HG02938 (cell line): ENCODE measurements around the gene DNAH7.
"Not testable (repeated sequence)": the region's sequence is repeated elsewhere in the genome, so short reads cannot be mapped to it uniquely, and the experiment has no call there.

Source experiments
- ATAC-seq: cut with Tn5 transposase; IDR thresholded peaks from one replicate; pipeline ENCODE4 v1.9.1; 2021; ENCODE audit warnings: mild to moderate bottlenecking, moderate library complexity; ENCODE audit not compliant: unreplicated experiment

The DNAH7 gene

DNA sequence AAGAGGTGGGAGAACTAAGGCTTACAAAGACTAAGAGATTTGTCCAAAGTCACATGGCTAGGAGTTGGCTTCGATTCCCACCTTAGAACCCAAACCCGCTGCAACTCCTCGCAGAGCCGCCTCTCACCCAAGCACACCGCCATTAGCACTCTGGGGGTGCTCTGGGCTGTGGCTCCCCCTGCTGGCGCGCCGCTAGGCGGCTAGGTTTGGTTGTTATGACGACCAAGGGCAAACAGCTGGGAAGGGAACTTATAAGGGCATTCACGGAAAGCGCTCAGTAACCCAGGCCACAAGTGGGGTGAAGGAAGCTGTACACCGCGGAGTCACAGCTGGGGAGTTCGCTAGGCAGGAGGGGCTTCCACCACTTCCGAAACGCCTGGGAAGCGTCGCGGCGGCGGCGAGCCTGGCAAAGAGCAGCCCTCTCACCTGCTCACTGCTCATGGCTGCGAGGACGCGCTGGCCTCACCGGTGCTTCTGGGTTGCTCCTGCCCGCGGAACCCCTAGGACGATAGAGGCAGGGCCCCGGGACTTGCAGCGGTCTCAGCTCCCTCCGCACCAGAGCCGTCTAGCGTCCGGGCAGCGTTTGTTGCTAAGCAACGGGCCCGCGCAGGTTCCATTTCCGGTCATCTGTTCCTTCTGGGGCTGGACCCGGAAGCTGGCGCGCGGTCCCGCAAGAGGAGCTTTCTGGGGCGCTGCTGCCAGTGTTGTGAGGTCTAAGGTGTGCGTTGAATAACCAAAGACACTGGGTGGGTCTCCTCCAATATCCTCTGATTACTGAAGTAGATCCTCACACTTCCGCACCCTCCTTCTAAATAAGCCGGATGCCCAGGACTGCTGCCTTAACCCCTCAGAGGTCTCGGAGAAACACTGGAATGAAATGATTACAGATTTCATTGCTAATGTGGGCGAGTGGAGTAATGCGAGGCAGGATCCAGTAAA lies at the start of gene DNAH7:
DNAH7 (minus strand) TSS at position 567 of the 939 bp plus-strand sequence; CDS start at position 441, 126 bp downstream.
- ATAC-seq: peak; percentile 97

DNA sequence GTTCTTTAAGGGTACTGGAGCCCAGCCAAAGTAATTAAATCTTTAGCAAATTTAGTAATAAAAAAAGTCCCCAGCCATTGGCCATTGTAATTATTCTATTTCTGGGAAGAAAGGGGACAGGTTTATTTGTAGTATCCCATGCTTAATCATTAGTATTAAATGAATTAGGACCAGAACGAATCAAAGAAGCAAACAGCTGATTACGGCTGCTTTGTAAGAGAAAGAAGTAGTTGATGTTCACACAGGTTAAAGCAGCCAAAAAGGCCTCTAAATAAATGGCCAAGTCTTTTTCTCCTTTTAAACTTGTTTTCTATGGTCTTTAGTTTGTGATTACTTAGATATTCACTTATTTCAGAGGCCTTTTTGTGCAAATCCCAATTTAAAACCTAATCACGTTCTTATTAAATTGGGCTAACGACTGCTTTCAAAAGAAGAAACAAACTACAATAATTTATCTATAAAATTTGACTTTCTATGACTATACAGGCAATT lies 48.6 kb upstream of the DNAH7 start:
- ATAC-seq: no peak

DNA sequence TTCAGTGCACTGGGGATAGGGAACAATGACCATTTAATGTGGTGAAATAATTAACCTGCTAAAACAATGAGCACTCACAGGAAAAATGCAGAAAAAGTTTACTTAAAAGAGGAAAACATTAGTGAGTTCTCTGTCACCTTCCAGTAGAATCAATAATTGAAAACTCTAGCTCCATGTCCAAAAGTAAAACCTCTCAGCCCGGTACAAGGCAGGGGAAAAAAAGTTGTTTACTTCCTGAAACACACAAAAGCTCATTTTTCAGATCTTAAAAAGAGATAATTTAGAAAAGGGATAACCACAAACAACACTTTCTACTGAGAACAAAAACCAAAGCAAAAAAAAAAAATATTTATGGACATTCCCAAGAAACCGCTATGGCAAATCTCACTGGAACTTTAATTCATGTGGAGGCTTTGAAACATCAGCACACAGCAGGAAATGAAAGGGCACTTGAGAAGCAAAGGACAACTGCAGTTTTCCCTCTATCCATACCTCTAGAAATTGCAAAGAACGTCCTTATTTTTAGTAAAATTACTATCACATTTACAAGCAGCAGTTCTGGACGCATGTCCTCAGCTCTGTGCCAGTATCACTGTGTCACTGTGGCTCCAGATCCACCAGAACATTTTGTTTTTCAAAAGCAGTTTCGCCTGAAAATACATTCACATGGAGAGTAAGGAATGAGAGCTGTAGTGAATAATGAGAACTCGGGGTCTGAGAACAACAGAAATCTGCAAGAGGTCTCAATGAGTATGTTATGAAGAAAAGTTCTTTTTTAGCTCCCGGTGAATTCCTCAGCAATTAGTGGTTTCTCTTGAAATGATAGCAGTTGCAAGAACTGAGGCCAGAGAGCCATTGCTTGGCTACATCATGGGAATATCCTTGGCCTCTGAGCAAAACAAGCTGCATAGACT lies 44.7 kb upstream of the DNAH7 start:
- ATAC-seq: no peak

DNA sequence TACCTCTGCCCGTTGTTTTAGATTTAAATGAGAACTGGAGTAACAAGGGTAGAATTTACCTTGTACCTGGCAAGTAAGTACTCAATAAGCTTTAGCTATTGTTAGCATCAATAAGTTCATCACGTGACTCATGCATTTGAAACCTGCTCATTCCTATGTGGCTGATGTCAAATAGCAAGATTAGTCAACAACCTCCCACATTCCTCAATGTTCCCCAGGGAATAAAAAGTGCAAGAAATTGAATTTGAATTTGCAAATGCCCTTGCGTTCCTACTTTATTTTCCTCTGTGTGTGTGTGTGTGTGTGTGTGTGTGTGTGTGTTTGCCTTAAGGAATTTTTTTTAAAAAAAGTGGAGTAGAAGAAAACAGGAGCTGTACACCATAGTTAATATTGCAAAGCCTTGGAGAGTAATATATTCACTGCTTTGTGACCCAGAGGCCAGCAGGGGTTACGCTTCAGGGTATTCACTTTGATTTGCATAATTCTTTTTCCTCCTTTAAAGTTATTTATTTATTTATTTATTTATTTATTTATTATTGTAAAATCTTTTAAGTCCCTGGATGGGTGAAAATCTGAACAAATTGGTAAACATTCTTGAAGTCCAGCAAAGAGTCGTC lies 43.9 kb upstream of the DNAH7 start:
- ATAC-seq: no peak

DNA sequence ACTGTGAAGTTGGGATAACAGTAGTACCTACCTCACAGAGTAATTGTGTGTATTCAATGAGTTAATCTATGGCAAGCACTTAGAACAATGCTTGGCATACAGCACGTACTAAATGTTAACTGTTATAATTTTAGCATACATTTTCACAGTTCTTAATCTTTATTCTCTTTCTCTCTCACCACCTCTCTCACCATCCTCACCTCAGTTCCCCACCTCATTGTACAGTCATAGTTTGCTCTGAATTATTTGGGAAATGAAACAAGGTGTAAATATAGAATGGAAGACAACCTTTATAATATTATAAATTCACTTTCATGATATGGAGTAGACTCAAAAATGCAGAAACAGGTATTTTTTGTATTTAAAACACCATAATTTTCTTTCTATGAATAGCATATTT lies 40.0 kb upstream of the DNAH7 start:
- ATAC-seq: no peak

DNA sequence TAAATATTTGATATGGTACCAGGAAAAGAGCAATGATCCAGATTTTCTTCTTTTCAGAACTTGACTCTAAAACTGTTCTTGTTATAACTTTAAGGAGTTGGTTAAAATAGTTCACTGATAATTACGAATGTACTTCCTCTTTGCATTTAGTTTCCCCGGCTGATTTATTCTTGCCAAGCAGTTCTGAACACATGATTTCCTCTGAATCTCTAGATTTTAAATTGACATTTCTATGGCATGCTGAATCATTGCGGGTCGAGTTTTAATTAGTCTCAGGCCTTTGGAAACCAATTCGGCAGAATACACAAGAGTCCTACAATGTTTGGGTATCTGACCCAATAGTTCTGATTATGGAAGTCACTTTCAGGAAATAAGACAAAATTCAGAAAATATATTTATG lies 37.3 kb upstream of the DNAH7 start:
- no peak for ATAC-seq

DNA sequence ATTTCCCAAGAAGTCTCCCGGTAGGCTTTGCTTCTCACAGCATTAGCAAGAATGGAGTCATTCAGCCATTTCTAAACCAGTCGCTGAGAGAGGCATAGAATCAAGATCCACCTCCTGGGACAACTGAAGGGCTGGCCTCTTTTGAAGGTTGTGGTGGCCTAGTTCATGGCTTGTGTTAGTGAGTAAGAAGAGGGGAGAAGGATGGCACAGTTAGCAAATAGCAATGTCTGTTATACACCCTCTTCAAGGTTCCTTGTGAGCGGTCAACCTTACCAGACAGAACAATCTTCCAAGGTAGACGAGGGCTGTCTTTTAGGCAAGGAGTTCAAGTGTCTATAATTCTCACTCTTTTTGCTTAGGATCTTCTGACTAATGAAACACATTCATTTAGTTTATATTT lies 35.4 kb upstream of the DNAH7 start:
- no peak for ATAC-seq

DNA sequence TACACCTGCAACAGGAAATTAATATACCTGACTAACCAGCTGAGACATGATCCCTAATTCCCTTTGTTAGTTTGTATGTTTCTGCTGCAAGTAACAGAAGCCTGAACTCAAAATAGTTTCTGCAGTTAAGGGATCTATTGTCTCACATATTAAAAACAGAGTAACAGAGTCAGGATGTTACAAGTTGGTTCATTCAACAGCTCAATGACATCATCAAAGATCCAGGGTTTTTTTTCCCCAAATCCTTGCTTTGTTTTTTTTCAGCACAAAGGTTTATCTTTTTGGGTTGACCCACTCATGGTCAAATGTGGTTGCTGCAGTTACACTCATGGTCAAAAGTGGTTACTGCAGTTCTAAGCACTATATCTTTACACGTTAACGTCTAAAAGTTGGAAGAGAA lies 35.0 kb upstream of the DNAH7 start:
- ATAC-seq: no peak

DNA sequence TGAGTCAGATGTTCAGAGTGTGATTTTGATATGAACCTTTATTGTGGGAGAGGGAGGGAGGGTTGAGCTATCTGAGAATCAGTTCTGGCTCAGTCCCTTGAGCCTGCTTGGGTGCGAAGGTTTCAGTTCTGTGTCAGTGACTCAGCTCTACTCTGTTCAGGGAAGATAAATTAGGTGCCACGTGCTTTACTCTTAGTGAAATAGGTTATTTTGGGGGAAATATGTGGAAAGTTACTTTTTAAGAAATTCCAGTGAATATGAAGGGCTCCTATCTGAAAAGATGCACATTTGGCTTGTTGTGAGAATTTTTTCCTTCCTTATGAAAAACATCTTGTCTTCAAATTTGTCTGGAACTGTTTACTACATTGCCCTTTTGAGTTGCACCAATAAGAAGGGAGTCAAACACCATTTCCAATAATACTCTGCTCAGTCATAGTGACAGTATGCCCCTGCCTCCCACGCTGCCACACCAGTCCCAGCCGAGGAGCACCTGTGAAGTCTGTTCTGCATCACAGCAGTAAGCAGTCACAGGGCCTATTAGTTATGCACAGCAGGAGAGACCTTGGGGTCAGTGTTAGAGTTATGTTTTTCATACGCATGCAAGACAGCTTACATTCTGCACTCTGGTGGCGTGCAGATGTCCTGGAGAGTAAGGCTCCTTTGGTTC lies 32.8 kb upstream of the DNAH7 start:
- ATAC-seq: peak; percentile 92

DNA sequence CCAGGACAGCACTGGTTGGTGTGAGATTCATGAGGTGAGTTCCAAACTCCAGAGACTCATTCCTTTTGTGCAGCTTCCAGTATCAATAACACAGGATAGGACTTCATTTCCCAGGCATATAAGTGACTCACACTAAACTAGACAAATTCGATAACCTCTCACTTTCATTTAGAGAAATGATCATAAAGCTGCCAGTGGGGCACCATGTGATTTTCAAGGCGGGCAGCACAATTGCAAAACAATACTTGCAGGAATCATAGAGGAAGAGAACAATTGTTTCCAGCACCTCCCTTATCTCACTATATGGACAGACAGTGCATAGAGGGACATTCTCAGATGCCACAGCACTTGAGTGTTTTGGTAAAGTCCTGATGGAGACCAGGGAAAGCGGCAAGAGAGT lies 31.3 kb upstream of the DNAH7 start:
- no peak for ATAC-seq

DNA sequence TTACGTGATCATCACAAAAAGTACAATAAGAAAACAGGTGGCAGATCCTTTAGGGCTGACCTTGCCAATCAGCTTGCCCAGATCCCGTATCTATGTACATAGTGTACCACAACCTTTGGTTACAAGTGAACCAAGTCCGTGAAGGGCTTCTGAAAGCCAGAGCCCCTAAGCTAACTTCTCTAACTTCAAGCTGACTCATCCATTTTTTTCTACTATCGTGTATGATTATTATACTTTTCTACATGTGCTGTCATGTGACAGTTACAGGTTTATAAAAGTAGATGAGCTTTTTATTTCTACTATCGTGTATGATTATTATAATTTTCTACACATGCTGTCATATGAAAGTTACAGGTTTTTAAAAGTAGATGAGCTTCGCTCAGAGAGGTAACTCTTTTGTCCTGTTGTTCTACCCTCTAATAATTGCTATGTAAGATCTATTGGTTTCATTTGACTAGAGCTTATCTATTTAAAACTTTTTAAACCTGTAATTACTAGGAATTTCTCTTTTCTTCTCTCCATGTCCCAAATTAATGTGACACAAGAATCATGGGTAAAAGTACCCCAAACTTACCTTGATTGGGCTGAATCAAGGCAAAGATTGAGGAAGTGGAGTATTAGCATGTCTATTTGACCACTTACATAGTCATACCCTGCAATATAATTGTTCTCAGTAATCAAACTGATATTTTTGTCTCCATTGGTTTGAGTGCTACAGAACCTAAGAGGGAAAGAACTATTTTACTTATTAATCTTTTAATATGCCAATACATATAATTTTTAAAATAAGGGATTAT lies 29.4 kb upstream of the DNAH7 start:
- no peak for ATAC-seq

DNA sequence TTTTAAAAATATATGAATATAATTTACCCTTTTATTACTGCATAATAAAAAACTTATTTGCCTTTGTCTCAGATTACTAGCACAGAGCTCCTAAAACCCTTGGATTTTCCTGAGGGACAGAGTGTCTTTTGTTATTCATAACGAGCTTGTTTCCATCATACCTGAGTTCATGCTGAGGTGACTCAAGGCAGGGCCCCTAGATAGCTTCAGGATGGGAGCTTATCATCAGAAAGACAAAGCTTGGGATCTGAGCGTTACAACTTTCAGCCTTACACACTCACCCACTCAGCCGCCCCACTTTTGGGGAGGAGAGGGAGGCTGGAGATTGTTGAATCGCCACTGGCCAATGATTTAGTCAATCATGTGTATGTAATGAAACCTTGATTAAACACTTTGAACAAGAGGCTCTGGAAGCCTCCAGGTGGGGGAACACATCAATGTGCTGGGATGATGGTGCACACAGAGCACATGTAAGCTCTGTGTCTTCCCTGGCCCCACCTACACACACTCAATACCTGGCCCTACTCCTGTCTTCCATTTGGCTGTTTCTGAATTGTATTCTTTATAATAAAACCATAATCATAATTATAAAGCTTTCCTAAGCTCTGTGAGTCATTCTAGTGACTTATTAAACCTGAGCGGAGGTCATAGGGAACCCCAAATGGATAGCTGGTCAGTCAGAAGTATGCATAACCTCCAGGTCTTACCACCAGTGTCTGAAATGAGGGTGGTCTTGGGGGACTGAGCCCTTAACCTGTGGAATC lies 28.5 kb upstream of the DNAH7 start:
- ATAC-seq: no peak

DNA sequence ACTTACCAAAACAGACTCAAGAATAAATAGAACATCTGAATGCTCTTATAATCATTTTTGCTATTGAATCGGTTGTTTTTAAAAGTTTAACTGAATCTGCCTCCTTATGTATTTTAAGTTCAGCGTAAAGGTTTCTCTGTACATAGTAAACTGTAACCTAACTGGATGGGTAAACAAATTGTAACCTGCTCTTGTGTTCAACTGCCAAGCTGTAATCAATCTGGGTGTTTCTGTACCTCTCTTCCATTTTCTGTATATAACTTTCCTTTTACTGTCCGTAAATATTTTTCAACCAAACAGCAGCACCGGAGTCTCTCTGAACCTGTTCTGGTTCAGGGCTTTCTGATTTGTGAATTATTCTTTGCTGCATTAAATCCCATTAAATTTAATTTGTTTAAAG lies 27.6 kb upstream of the DNAH7 start:
- ATAC-seq: no peak

DNA sequence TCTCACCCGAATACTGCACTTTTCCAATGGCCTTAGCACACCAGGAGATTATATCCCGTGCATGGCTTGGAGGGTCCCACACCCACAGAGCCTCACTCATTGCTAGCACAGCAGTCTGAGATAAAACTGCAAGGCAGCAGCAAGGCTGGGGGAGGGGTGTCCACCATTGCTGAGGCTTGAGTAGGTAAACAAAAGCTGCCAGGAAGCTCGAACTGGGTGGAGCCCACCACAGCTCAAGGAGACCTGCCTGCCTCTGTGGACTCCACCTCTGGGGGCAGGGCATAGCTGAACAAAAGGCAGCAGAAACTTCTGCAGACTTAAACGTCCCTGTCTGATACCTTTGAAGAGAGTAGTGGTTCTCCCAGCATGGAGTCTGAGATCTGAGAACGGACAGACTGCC lies 20.8 kb upstream of the DNAH7 start:
- ATAC-seq: not testable (repeated sequence)

DNA sequence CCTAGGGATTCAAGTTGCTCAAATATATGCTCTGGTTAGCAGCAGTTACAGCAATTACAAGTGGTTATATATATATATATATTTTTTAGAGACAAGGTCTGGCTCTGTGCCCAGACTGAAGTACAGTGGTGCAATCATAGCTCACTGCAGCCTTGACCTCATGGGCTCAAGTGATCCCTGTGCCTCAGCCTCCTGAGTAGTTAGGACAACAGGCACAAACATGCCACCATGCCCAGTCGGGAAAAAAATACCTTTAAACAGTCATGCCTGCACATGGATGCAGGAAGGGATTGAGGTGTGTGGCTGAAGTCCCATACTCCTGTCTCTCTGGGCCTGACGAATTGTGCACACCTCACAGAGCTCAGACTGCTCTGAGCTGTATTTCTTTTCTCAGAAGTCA lies 19.6 kb upstream of the DNAH7 start:
- no peak for ATAC-seq

DNA sequence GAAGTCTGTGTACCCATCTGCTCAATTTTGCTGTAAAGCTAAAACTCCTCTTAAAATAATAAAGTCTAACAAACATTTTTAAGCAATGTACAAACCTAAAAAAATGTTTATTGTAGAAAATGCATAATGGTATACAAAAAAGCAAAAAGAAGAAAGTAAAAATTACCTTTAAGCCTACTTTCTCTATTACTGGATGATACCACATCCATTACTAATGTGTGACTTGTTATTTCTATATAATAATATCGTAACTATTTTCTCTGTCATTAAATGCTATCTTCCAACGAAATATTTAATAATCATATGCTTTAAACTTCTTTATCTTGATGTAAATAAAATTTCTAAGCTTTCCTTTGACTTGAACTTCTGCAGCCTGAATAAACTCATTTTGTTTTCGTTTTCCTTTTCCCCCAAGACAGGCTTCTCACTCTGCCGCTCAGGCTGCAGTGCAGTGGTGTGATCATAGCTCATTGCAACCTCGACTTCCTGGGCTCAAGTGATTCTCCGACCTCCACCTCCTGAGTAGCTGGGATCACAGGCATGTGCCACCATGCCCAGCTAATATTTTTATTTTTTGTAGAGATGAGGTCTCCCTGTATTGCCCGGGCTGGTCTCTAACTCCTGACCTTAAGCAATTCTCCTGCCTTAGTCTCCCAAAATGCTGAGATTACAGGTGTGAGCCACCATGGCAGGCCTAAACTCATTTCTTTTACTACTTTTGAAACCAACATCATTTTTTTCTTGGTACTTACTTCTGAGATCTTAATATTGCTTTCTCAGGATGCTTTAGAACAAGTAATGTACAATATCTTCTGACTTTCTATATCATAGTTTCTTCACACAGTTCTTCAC lies 18.1 kb upstream of the DNAH7 start:
- ATAC-seq: no peak

DNA sequence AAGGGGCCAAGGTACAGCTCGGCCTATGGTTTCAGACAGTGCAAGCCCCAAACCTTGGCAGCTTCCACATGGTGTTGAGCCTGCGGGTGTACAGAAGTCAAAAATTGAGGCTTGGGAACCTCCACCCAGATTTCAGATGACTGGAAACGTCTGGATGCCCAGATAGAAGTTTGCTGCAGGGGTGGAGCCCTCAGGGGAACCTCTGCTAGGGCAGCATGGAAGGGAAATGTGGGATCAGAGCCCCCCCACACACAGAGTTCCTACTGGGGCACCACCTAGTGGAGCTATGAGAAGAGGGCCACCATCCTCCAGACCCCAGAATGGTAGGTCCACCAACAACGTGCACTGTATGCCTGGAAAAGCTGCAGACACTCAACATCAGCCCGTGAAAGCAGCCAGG lies 15.0 kb upstream of the DNAH7 start:
- ATAC-seq: no peak

DNA sequence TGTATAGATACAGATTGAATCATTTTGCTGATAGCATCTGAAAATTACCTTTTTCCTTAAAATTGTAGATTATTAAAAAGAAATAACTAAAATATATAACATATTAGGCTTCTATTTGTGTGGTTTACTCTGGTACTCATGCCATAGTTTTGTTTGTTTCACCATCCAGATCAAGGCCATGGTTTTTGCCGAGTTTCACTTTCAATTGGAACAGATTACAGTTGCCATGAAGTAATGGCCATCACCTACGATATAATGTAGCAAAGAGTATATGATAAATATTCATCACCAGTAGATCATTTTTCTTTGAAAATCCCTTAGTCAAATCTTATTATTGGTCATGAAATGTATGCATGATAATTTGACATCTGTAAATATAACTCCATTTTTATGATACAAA lies 11.9 kb upstream of the DNAH7 start:
- no peak for ATAC-seq
